K562 (cell line): ENCODE measurements around the gene MOB3B. TPM values are rescaled to one million over a fixed set of nuclear protein-coding genes. Genes with fewer than 3 reads are reported as not detected.

Source experiments
- ATAC-seq: fragments of 200-7000 bp; cut with Tn5 transposase; 3 replicates; pipeline ENCODE4 v1.9.1; 2020; ENCODE audit warnings: moderate library complexity
- BruUV-seq: library from RNA; stranded (reverse); fragments of 400-500 nt; replicated peaks from 2 replicates; lab custom pipeline; 2021; lab: Mats Ljungman, UMichigan
- CTCF ChIA-PET: fragments of 300-600 bp; formaldehyde crosslinking; extraction: SDS; loops from one replicate; lab custom pipeline; 2021; ENCODE audit warnings: low intra/inter-chr PET ratio; lab: Yijun Ruan, JAX
- POLR2A ChIA-PET: fragments of 300-600, 350-650 bp; sonication (Branson Sonifier 250); formaldehyde crosslinking; extraction: SDS; loops from one replicate; lab custom pipeline; 2021; ENCODE audit warnings: antibody characterized with exemption, inconsistent platforms; lab: Yijun Ruan, JAX
- DNase-seq, 4 experiments: peaks; one replicate each; pipeline versions ENCODE4 v3.0.0 to v3.0.0-alpha.2; 2011 to 2018; ENCODE audit warnings: low spot score in 3 of 4, mixed read lengths in 3 of 4; ENCODE audit errors: extremely low read depth in 1 of 4
- FAIRE-seq: peaks from 2 replicates; lab custom pipeline; 2011; peaks lifted over from hg19 to GRCh38; lab: Jason Lieb, UNC
- H2AFZ ChIP-seq: 2 replicates; pipeline ENCODE4 v1.6.0; 2011; ENCODE audit warnings: low read depth, low read length, control low read depth, inconsistent platforms
- H3K27ac ChIP-seq: fragments of 200-600 bp; 3 replicates; pipeline ENCODE4 v1.8.0; 2011; ENCODE audit warnings: low read depth, mild to moderate bottlenecking, control low read depth, inconsistent platforms, low read length, moderate library complexity, mixed read lengths; ENCODE audit errors: extremely low read depth
- H3K27me3 ChIP-seq, 2 experiments: fragments of 300-600 bp in 1 of 2; 2 replicates in 1 of 2; 3 replicates in 1 of 2; pipeline versions ENCODE4 v1.6.0 to v1.8.0; 2011; ENCODE audit warnings: inconsistent platforms in 2 of 2, low read length in 2 of 2, mild to moderate bottlenecking in 1 of 2, mixed read lengths in 1 of 2, moderate library complexity in 1 of 2; ENCODE audit not compliant: control insufficient read depth in 2 of 2, insufficient read depth in 2 of 2
- H3K36me3 ChIP-seq: fragments of 300-600 bp; 3 replicates; pipeline ENCODE4 v1.8.0; 2011; ENCODE audit warnings: mild to moderate bottlenecking, low read length, inconsistent platforms; ENCODE audit not compliant: control insufficient read depth, insufficient read depth
- H3K4me1 ChIP-seq, 2 experiments: fragments of 200-600 bp in 1 of 2; replicated peaks in 1 of 2; 2 replicates in 1 of 2; 3 replicates in 1 of 2; pipeline versions ENCODE4 v1.5.1 to v1.8.0; 2011; ENCODE audit warnings: inconsistent platforms in 2 of 2, low read length in 2 of 2, mild to moderate bottlenecking in 1 of 2, mixed read lengths in 1 of 2, moderate library complexity in 1 of 2; ENCODE audit not compliant: control insufficient read depth in 2 of 2, insufficient read depth in 2 of 2
- H3K4me2 ChIP-seq: 2 replicates; pipeline ENCODE4 v1.6.1; 2011; ENCODE audit warnings: low read length, control low read depth, inconsistent platforms, mixed read lengths; ENCODE audit not compliant: insufficient read depth
- H3K4me3 ChIP-seq: fragments of 200-600 bp; sonication (generic), shearing (Covaris generic); 2 replicates; pipeline ENCODE4 v1.5.1; 2016; ENCODE audit warnings: control low read depth, inconsistent platforms
- H3K79me2 ChIP-seq: fragments of 200-600 bp; 3 replicates; pipeline ENCODE4 v1.8.0; 2011; ENCODE audit warnings: low read length, inconsistent platforms; ENCODE audit not compliant: control insufficient read depth, insufficient read depth
- H3K9ac ChIP-seq, 2 experiments: 2 replicates each; pipeline versions ENCODE4 v1.6.0 to v1.6.1; 2011; ENCODE audit warnings: low read depth in 2 of 2, low read length in 2 of 2, control low read depth in 1 of 2, inconsistent platforms in 1 of 2, mild to moderate bottlenecking in 1 of 2, mixed read lengths in 1 of 2; ENCODE audit not compliant: insufficient read depth in 1 of 2
- H3K9me1 ChIP-seq: one replicate; pipeline ENCODE4 v1.6.0; 2011; ENCODE audit warnings: inconsistent platforms, mild to moderate bottlenecking, low read length, moderate library complexity; ENCODE audit not compliant: control insufficient read depth, insufficient read depth
- H3K9me3 ChIP-seq: replicated peaks from 2 replicates; pipeline ENCODE4 v1.5.1; 2011; ENCODE audit warnings: low read depth, low read length, inconsistent platforms; ENCODE audit not compliant: control insufficient read depth, insufficient read depth
- H4K20me1 ChIP-seq: replicated peaks from 2 replicates; pipeline ENCODE4 v1.6.1; 2011; ENCODE audit warnings: low read length, inconsistent platforms, mixed read lengths; ENCODE audit not compliant: control insufficient read depth, insufficient read depth
- BMI1 ChIP-seq: fragments of 150-350 bp; IDR thresholded peaks from 2 replicates; pipeline ENCODE4 v1.6.1; 2014; ENCODE audit warnings: low read length
- CC2D1A ChIP-seq: fragments of 450-650 bp; IDR thresholded peaks from 2 replicates; pipeline ENCODE4 v1.6.1; 2017; ENCODE audit warnings: mild to moderate bottlenecking
- ELF1 ChIP-seq: fragments of 200-800 bp; sonication (Bioruptor generic); IDR thresholded peaks from 2 replicates; pipeline ENCODE4 v1.6.1; 2016; ENCODE audit warnings: missing genetic modification characterization, missing compliant biosample characterization
- FIP1L1 ChIP-seq: fragments of 200-400 bp; formaldehyde crosslinking; IDR thresholded peaks from 2 replicates; pipeline ENCODE4 v1.6.1; 2018; ENCODE audit warnings: mild to moderate bottlenecking, low read depth, low read length; ENCODE audit not compliant: poor library complexity, severe bottlenecking
- WGBS: fragments of 100-300 bp; shearing (Covaris generic); methylation state at CpG from one replicate; pipeline ENCODE4 v1.1.6; 2016; ENCODE audit warnings: low coverage, mixed read lengths; ENCODE audit not compliant: insufficient coverage; ENCODE audit errors: missing lambda C conversion rate; 5-methylcytosine and 5-hydroxymethylcytosine counted together
- in situ Hi-C: fragments of 300-500 bp; cut with MboI; formaldehyde crosslinking; loops from 4 replicates; pipeline ENCODE4 v1.15.0; 2018; ENCODE audit warnings: inconsistent platforms, mixed read lengths
- intact Hi-C: fragments of 100-400 bp; cut with micrococcal nuclease; formaldehyde crosslinking; loops from 2 replicates; pipeline ENCODE4 v1.14.2; 2022
- polyA plus RNA-seq, 8 experiments: library from polyadenylated mRNA; depleted of rRNA in 4 of 8; stranded (reverse) in 5 of 8; unstranded in 3 of 8; fragments of >200 nt; fragmentation: Nextera tagmentation in 2 of 8; fragmentation: Illumina TruSeq in 1 of 8; extraction: Ambion mirVana in 2 of 8; extraction: Trizol in 1 of 8; gene quantifications; 2 replicates each; pipeline versions ENCODE4 v1.2.1 to v1.2.3, GENCODE V29; 2011 to 2014; ENCODE audit warnings: inconsistent platforms in 1 of 8, missing spikeins in 1 of 8
- total RNA-seq, 7 experiments: library from RNA; depleted of rRNA in 6 of 7; stranded (reverse); fragments of >200 nt in 6 of 7; fragmentation: Illumina TruSeq in 2 of 7; extraction: Trizol in 2 of 7; gene quantifications; 2 replicates each; pipeline versions ENCODE4 v1.2.1 to v1.2.3, GENCODE V29; 2011 to 2021; ENCODE audit warnings: low replicate concordance in 1 of 7
- TF ChIP-seq, protein P1 (sequence below): sonication (generic); formaldehyde crosslinking; IDR thresholded peaks from 2 replicates; pipeline ENCODE4 v1.8.0; 2023; ENCODE audit warnings: missing genetic modification reagents, mild to moderate bottlenecking, borderline replicate concordance

MOB3B gene
- total and polyA plus RNA-seq, 9 of the 15 experiments (the other 6 are each of a cell fraction or from before 2014, with no cell fraction given), result 3.6 to 12.8 (median 7.2) TPM

DNA sequence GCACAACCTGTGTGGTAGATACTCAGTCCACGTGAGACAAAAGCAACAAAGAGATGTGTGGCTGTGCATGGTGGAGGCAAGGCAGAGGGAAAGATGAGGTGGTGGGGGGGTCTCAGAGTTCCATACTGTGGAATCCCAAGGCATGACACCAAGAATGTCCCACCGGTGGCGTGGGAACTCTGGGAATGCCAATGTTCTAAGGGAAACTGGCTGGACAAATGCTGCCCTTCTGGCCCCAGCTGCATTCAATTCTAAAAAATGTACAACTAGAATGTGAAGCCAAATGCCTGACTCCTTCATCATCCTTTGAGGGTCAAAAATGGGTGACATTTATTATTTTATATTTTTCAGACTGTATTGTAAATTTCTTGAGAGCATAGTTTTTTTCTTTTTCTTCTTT is 174.4 kb downstream of the MOB3B start:
- H3K4me2 ChIP-seq, result no peak overlapping the region
- no peak for FAIRE-seq
- no CpG with 5 or more reads among the region's 3 CpGs for WGBS

More for the DNA sequence above, 174.4 kb downstream of the MOB3B start:
- no peak for ATAC-seq
- Histone ChIP-seq H3K9me1 (no peaks in the 10 kb centered on the region), H3K79me2 (no peaks in the 10 kb centered on the region), H3K4me3 (no peak overlapping the region), H2AFZ (no peak overlapping the region), H4K20me1 (no peaks in the 10 kb centered on the region), H3K36me3 (peaks cover 16% of the 10 kb centered on the region; the same call in 2 of the 3 replicates), H3K9me3 (no peaks in the 10 kb centered on the region), H3K27ac (no peak overlapping the region), H3K4me1 (no peaks in the 10 kb centered on the region; a peak in 1 of 5 replicates), H3K27me3 (no peaks in the 10 kb centered on the region), H3K9ac (no peak overlapping the region)
- TF ChIP-seq BMI1 (no peak), FIP1L1 (no peak), ELF1 (tag) (no peak), CC2D1A (no peak)
- TF ChIP-seq, protein P1, sequence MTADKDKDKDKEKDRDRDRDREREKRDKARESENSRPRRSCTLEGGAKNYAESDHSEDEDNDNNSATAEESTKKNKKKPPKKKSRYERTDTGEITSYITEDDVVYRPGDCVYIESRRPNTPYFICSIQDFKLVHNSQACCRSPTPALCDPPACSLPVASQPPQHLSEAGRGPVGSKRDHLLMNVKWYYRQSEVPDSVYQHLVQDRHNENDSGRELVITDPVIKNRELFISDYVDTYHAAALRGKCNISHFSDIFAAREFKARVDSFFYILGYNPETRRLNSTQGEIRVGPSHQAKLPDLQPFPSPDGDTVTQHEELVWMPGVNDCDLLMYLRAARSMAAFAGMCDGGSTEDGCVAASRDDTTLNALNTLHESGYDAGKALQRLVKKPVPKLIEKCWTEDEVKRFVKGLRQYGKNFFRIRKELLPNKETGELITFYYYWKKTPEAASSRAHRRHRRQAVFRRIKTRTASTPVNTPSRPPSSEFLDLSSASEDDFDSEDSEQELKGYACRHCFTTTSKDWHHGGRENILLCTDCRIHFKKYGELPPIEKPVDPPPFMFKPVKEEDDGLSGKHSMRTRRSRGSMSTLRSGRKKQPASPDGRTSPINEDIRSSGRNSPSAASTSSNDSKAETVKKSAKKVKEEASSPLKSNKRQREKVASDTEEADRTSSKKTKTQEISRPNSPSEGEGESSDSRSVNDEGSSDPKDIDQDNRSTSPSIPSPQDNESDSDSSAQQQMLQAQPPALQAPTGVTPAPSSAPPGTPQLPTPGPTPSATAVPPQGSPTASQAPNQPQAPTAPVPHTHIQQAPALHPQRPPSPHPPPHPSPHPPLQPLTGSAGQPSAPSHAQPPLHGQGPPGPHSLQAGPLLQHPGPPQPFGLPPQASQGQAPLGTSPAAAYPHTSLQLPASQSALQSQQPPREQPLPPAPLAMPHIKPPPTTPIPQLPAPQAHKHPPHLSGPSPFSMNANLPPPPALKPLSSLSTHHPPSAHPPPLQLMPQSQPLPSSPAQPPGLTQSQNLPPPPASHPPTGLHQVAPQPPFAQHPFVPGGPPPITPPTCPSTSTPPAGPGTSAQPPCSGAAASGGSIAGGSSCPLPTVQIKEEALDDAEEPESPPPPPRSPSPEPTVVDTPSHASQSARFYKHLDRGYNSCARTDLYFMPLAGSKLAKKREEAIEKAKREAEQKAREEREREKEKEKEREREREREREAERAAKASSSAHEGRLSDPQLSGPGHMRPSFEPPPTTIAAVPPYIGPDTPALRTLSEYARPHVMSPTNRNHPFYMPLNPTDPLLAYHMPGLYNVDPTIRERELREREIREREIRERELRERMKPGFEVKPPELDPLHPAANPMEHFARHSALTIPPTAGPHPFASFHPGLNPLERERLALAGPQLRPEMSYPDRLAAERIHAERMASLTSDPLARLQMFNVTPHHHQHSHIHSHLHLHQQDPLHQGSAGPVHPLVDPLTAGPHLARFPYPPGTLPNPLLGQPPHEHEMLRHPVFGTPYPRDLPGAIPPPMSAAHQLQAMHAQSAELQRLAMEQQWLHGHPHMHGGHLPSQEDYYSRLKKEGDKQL (CRISPR knock-in tag), result no peak
- POLR2A ChIA-PET, result no interaction called here
- CTCF ChIA-PET, result no interaction called here
- intact Hi-C loops (no loop called here), in situ Hi-C loops (no loop called here)
- DNase-seq, result no peak
- no TSS peak for BruUV-seq
